Muscle layer of duodenum (tissue), 2 donors: ENCODE measurements around the gene MAP3K4.

ENCODE experiments used
- H3K27ac ChIP-seq: one replicate; pipeline ENCODE4 v1.7.0; 2013; ENCODE audit warnings: mild to moderate bottlenecking, low read length
- H3K27me3 ChIP-seq: one replicate; pipeline ENCODE4 v1.7.0; 2013; ENCODE audit warnings: low read depth, mild to moderate bottlenecking, control low read depth, low read length
- H3K36me3 ChIP-seq, 2 donors: one replicate each; pipeline ENCODE4 v1.7.0; 2013; ENCODE audit warnings: low read length in 2 of 2, control low read depth in 1 of 2, mild to moderate bottlenecking in 1 of 2; ENCODE audit not compliant: insufficient read depth in 2 of 2, control insufficient read depth in 1 of 2
- H3K4me1 ChIP-seq, 2 donors: one replicate each; pipeline ENCODE4 v1.7.0; 2013; ENCODE audit warnings: low read length in 2 of 2, mild to moderate bottlenecking in 2 of 2, control low read depth in 1 of 2, moderate library complexity in 1 of 2; ENCODE audit not compliant: insufficient read depth in 2 of 2, control insufficient read depth in 1 of 2
- H3K4me3 ChIP-seq, 2 donors: one replicate each; pipeline ENCODE4 v1.7.0; 2013; ENCODE audit warnings: low read length in 2 of 2, low read depth in 1 of 2, mild to moderate bottlenecking in 1 of 2
- H3K9me3 ChIP-seq, 2 donors: one replicate each; pipeline ENCODE4 v1.7.0; 2013; ENCODE audit warnings: low read length in 2 of 2, control low read depth in 1 of 2, mild to moderate bottlenecking in 1 of 2; ENCODE audit not compliant: control insufficient read depth in 1 of 2
- donor health status: healthy.

MAP3K4 gene

GRCh38 chr6:161029195-161029809, 37.7 kb downstream of the MAP3K4 start:
- Histone ChIP-seq H3K9me3 (no peaks in the 10 kb centered on the region), H3K27ac (no peak overlapping the region), H3K4me1 (peaks cover 0 to 18% of the 10 kb centered on the region in 2 donors), H3K36me3 (peaks cover 0 to 9% of the 10 kb centered on the region in 2 donors), H3K27me3 (no peaks in the 10 kb centered on the region), H3K4me3 (no peak overlapping the region)

DNA sequence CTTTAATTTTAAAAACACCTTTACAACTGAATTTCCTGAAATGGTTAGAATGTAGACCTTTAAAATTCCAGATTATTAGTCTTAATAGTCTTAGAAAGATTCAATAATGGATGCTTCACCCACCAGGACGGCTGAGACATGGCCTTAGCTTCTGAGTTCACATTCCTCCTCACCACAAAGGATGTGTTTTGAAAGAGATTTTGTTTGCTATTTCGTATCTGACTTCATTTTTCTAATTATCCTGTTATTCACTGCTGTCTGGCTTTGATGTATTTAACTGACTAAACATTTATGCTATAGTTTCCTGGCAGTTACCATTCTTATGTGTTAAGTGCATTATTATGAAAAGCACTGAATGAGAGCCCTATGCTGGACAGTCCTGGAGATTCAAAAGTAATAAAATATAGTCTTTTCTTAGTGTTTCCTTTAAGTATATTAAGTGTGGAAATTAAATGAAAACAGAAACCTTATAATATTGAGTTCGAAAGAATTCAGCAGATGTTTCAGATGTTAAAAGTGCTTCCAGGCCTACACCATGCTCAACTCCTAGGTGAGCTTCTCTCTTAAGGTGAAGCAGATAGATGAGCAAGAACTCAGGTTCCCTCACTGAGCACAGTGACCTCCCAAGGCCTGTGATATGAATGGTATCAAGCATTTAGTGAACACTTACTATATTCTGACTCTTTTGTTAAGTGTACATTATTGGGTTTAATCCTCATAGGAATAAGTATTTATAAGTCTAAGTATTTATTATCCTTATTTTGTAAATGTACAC, 40.3 kb downstream of the MAP3K4 start:
- Histone ChIP-seq H3K27ac (no peak overlapping the region), H3K9me3 (no peaks in the 10 kb centered on the region), H3K4me3 (no peak overlapping the region), H3K27me3 (no peaks in the 10 kb centered on the region), H3K36me3 (peaks cover 0 to 9% of the 10 kb centered on the region in 2 donors), H3K4me1 (peaks cover 0 to 20% of the 10 kb centered on the region in 2 donors)

DNA sequence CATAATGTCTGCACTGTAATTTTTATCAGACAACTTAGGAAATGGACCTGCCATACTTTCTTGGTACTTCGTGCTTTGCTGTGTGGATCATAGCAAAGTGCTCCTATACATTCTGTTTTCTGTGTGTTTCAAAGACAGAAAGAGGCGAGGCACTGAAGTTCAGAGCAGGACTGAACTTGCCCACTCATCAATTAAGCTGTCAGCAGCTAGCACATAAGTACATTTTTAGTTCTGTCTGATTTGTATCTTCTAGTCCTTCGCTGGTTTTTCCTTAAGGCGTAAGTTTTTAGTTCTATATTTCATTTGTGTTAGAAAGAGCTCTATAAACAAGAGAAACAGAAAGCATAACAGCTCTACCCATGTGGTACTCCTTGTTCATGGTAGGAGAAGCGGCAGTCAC, 42.1 kb downstream of the MAP3K4 start:
- Histone ChIP-seq H3K4me1 (peaks cover 6 to 21% of the 10 kb centered on the region in 2 donors), H3K4me3 (no peak overlapping the region), H3K36me3 (peaks cover 0 to 14% of the 10 kb centered on the region in 2 donors), H3K27ac (no peak overlapping the region), H3K27me3 (no peaks in the 10 kb centered on the region), H3K9me3 (no peaks in the 10 kb centered on the region)

GRCh38 chr6:161035182-161035980, 43.8 kb downstream of the MAP3K4 start:
- Histone ChIP-seq H3K9me3 (no peaks in the 10 kb centered on the region), H3K36me3 (peaks cover 4 to 10% of the 10 kb centered on the region in 2 donors), H3K4me1 (peaks cover 6 to 20% of the 10 kb centered on the region in 2 donors), H3K4me3 (no peak overlapping the region), H3K27ac (no peak overlapping the region), H3K27me3 (no peaks in the 10 kb centered on the region)

GRCh38 chr6:161035981-161036263, 44.4 kb downstream of the MAP3K4 start:
- no peak overlapping the region for H3K27ac ChIP-seq
- H3K9me3 ChIP-seq: no peaks in the 10 kb centered on the region
- H3K27me3 ChIP-seq: no peaks in the 10 kb centered on the region
- H3K4me1 ChIP-seq: peaks cover 6 to 18% of the 10 kb centered on the region in 2 donors
- no peak overlapping the region for H3K4me3 ChIP-seq
- H3K36me3 ChIP-seq: peaks cover 6 to 14% of the 10 kb centered on the region in 2 donors

- H3K4me3 ChIP-seq: no peak overlapping the region
- peaks cover 6 to 14% of the 10 kb centered on the region in 2 donors for H3K4me1 ChIP-seq
- peaks cover 6 to 20% of the 10 kb centered on the region in 2 donors for H3K36me3 ChIP-seq
- H3K9me3 ChIP-seq: no peaks in the 10 kb centered on the region
- no peaks in the 10 kb centered on the region for H3K27me3 ChIP-seq
- H3K27ac ChIP-seq: peak overlapping the region; percentile 74
These were observed 46.3 kb downstream of the MAP3K4 start for GRCh38 chr6:161037873-161038228.

GRCh38 chr6:161038229-161039031, 46.9 kb downstream of the MAP3K4 start:
- peaks cover 6 to 12% of the 10 kb centered on the region in 2 donors for H3K4me1 ChIP-seq
- H3K27ac ChIP-seq: peak overlapping the region; percentile 74
- no peaks in the 10 kb centered on the region for H3K27me3 ChIP-seq
- H3K4me3 ChIP-seq: no peak overlapping the region
- H3K9me3 ChIP-seq: no peaks in the 10 kb centered on the region
- peaks cover 6 to 20% of the 10 kb centered on the region in 2 donors for H3K36me3 ChIP-seq

DNA sequence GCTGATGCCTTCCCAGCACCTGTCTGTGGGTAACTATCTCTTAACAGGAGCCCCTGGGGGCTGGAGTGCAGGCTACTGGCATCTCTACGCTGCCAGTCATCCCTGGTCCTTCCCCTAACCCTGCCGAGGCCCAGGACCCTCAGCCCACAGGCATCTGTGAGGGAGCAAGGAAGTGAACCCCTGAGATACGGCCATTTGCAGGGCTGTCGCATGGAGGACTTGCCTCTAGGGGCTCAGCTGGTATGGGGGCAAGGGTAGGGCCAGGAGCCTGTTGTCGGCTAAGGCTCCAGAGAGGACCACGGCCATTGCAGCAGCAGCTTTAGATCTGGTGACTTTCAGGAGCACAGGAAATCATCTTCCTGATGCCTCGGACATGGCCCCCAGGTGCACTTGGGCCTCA, 49.7 kb downstream of the MAP3K4 start:
- no peaks in the 10 kb centered on the region for H3K27me3 ChIP-seq
- peaks cover 6 to 20% of the 10 kb centered on the region in 2 donors for H3K36me3 ChIP-seq
- no peaks in the 10 kb centered on the region for H3K9me3 ChIP-seq
- no peak overlapping the region for H3K4me3 ChIP-seq
- H3K27ac ChIP-seq: no peak overlapping the region
- H3K4me1 ChIP-seq: peaks cover 6% of the 10 kb centered on the region in 2 donors

- peaks cover 0 to 3% of the 10 kb centered on the region in 2 donors for H3K4me1 ChIP-seq
These were observed 52.8 kb downstream of the MAP3K4 start for GRCh38 chr6:161044335-161044734.

GRCh38 chr6:161048641-161049040, 57.1 kb downstream of the MAP3K4 start:
- Histone ChIP-seq H3K4me1 (peaks cover 0 to 3% of the 10 kb centered on the region in 2 donors), H3K36me3 (peaks cover 4 to 7% of the 10 kb centered on the region in 2 donors), H3K9me3 (no peaks in the 10 kb centered on the region), H3K4me3 (no peak overlapping the region), H3K27me3 (no peaks in the 10 kb centered on the region), H3K27ac (no peak overlapping the region)

More at GRCh38 chr6:161044335-161044734, 52.8 kb downstream of the MAP3K4 start:
- Histone ChIP-seq H3K36me3 (peaks cover 6 to 10% of the 10 kb centered on the region in 2 donors), H3K4me3 (no peak overlapping the region), H3K27me3 (no peaks in the 10 kb centered on the region), H3K9me3 (no peaks in the 10 kb centered on the region), H3K27ac (no peak overlapping the region)
